Karpas-422 (cell line): Measurements from ENCODE around the gene SLCO3A1. TPM values are rescaled to one million over a fixed set of nuclear protein-coding genes. Genes with fewer than 3 reads are reported as not detected.

Experiments
- DNase-seq: peaks from one replicate; pipeline ENCODE4 v3.0.0-alpha.2; 2015
- H2AFZ ChIP-seq: fragments of 200-600 bp; sonication (generic); 2 replicates; pipeline ENCODE4 v1.6.1; 2014; ENCODE audit warnings: antibody characterized with exemption, low read length, mixed read lengths
- H3K27ac ChIP-seq: fragments of 200-600 bp; sonication (generic); 2 replicates; pipeline ENCODE4 v1.5.1; 2014; ENCODE audit warnings: mild to moderate bottlenecking, low read length, moderate library complexity
- H3K27me3 ChIP-seq: fragments of 200-600 bp; sonication (generic); 2 replicates; pipeline ENCODE4 v1.6.1; 2014; ENCODE audit warnings: low read length, mixed read lengths
- H3K36me3 ChIP-seq: fragments of 200-600 bp; sonication (generic); 2 replicates; pipeline ENCODE4 v1.6.1; 2014; ENCODE audit warnings: low read length, mixed read lengths; ENCODE audit not compliant: insufficient read depth
- H3K4me1 ChIP-seq: fragments of 200-600 bp; sonication (generic); 2 replicates; pipeline ENCODE4 v1.6.1; 2014; ENCODE audit warnings: mild to moderate bottlenecking, low read length, mixed read lengths
- H3K4me2 ChIP-seq: fragments of 200-600 bp; sonication (generic); 2 replicates; pipeline ENCODE4 v1.6.1; 2014; ENCODE audit warnings: low read length, low read depth, mild to moderate bottlenecking; ENCODE audit not compliant: poor library complexity, severe bottlenecking
- H3K4me3 ChIP-seq: fragments of 200-600 bp; sonication (generic); 2 replicates; pipeline ENCODE4 v1.5.1; 2014; ENCODE audit warnings: mild to moderate bottlenecking, antibody characterized with exemption, low read length, mixed read lengths
- H3K79me2 ChIP-seq: fragments of 200-600 bp; sonication (generic); 2 replicates; pipeline ENCODE4 v1.6.1; 2014; ENCODE audit warnings: mild to moderate bottlenecking, low read length, mixed read lengths
- H3K9ac ChIP-seq: fragments of 200-600 bp; sonication (generic); 2 replicates; pipeline ENCODE4 v1.6.0; 2014; ENCODE audit warnings: low read length
- H3K9me2 ChIP-seq: fragments of 200-600 bp; sonication (generic), shearing (Covaris generic); replicated peaks from 2 replicates; pipeline ENCODE4 v1.6.0; 2014; ENCODE audit warnings: mild to moderate bottlenecking, low read length, moderate library complexity; ENCODE audit not compliant: insufficient read depth
- H3K9me3 ChIP-seq: fragments of 300-700, 200-600 bp; sonication (generic); 2 replicates; pipeline ENCODE4 v1.6.1; 2014; ENCODE audit warnings: low read length, mixed read lengths
- H4K20me1 ChIP-seq: fragments of 200-600 bp; sonication (generic); 2 replicates; pipeline ENCODE4 v1.6.1; 2014; ENCODE audit warnings: mild to moderate bottlenecking, antibody characterized with exemption, low read length, low read depth; ENCODE audit not compliant: insufficient read depth
- total RNA-seq: library from RNA; depleted of rRNA; stranded (reverse); fragments of >200 nt; shearing (Covaris generic); gene quantifications from 2 replicates; pipeline ENCODE4 v1.2.3, GENCODE V29; 2014; ENCODE audit warnings: low replicate concordance; rRNA removed

SLCO3A1 gene
- total RNA-seq, result 20.9 and 36.2 TPM in 2 replicates

- Histone ChIP-seq H2AFZ (no peak within 1 kb of the TSS; the same call in 1 of the 2 replicates), H3K27me3 (no peaks in the 10 kb centered on the region), H3K9me2 (no peaks in the 10 kb centered on the region), H3K4me1 (peaks cover 45% of the 10 kb centered on the region), H3K9me3 (no peaks in the 10 kb centered on the region), H3K27ac (peak within 1 kb of the TSS; percentile 100), H3K4me3 (peak within 1 kb of the TSS; percentile 72), H3K36me3 (peaks cover 1% of the 10 kb centered on the region; the same call in 1 of the 2 replicates), H3K9ac (peak within 1 kb of the TSS; percentile 80), H3K79me2 (peaks cover 44% of the 10 kb centered on the region), H4K20me1 (peaks cover 2% of the 10 kb centered on the region; the same call in 1 of the 2 replicates), H3K4me2 (peak within 1 kb of the TSS; percentile 93)
- DNase-seq, result peak; percentile 90
Observed at GRCh38 chr15:91853511-91853947, at the start of gene SLCO3A1. Gene SLCO3A1 (plus strand): TSS chr15:91853708.

GRCh38 chr15:91807122-91807521 is 46.4 kb upstream of the SLCO3A1 start:
- no peak overlapping the region for H3K4me2 ChIP-seq
- no peaks in the 10 kb centered on the region for H3K79me2 ChIP-seq
- DNase-seq, result no peak
- no peak overlapping the region for H3K27ac ChIP-seq
- no peak overlapping the region for H3K4me3 ChIP-seq
- no peaks in the 10 kb centered on the region for H3K27me3 ChIP-seq
- no peaks in the 10 kb centered on the region for H4K20me1 ChIP-seq
- no peaks in the 10 kb centered on the region for H3K36me3 ChIP-seq
- no peak overlapping the region for H2AFZ ChIP-seq
- H3K9me3 ChIP-seq, result no peaks in the 10 kb centered on the region
- H3K9me2 ChIP-seq, result no peaks in the 10 kb centered on the region
- no peaks in the 10 kb centered on the region for H3K4me1 ChIP-seq
- H3K9ac ChIP-seq, result no peak overlapping the region

GRCh38 chr15:91813924-91814323 is 39.6 kb upstream of the SLCO3A1 start:
- peaks cover 9% of the 10 kb centered on the region for H3K9me3 ChIP-seq
- no peaks in the 10 kb centered on the region for H3K36me3 ChIP-seq
- H3K4me1 ChIP-seq, result no peaks in the 10 kb centered on the region
- no peak overlapping the region for H3K4me2 ChIP-seq
- H4K20me1 ChIP-seq, result no peaks in the 10 kb centered on the region
- no peak for DNase-seq
- H3K9me2 ChIP-seq, result no peaks in the 10 kb centered on the region
- no peaks in the 10 kb centered on the region for H3K79me2 ChIP-seq
- H3K9ac ChIP-seq, result no peak overlapping the region
- H2AFZ ChIP-seq, result no peak overlapping the region
- H3K4me3 ChIP-seq, result no peak overlapping the region
- H3K27me3 ChIP-seq, result peaks cover 4% of the 10 kb centered on the region; the same call in 1 of the 2 replicates
- no peak overlapping the region for H3K27ac ChIP-seq

GRCh38 chr15:91816942-91817341 is 36.6 kb upstream of the SLCO3A1 start:
- peaks cover 9% of the 10 kb centered on the region for H3K9me3 ChIP-seq
- H4K20me1 ChIP-seq, result no peaks in the 10 kb centered on the region
- no peak overlapping the region for H3K27ac ChIP-seq
- peaks cover 4% of the 10 kb centered on the region; the same call in 1 of the 2 replicates for H3K27me3 ChIP-seq
- no peak overlapping the region for H3K4me3 ChIP-seq
- no peaks in the 10 kb centered on the region for H3K36me3 ChIP-seq
- no peak for DNase-seq
- no peaks in the 10 kb centered on the region for H3K9me2 ChIP-seq
- no peaks in the 10 kb centered on the region for H3K4me1 ChIP-seq
- H3K79me2 ChIP-seq, result no peaks in the 10 kb centered on the region
- H3K4me2 ChIP-seq, result no peak overlapping the region
- no peak overlapping the region for H2AFZ ChIP-seq
- no peak overlapping the region for H3K9ac ChIP-seq

GRCh38 chr15:91821458-91821857 is 32.0 kb upstream of the SLCO3A1 start:
- Histone ChIP-seq H3K9me2 (no peaks in the 10 kb centered on the region), H3K79me2 (no peaks in the 10 kb centered on the region), H3K4me2 (no peak overlapping the region), H2AFZ (no peak overlapping the region), H3K4me3 (no peak overlapping the region), H3K27ac (no peak overlapping the region), H3K9ac (no peak overlapping the region), H3K4me1 (no peaks in the 10 kb centered on the region), H3K27me3 (no peaks in the 10 kb centered on the region), H3K36me3 (no peaks in the 10 kb centered on the region), H4K20me1 (no peaks in the 10 kb centered on the region), H3K9me3 (no peaks in the 10 kb centered on the region)
- no peak for DNase-seq

GRCh38 chr15:91824256-91824655 is 29.3 kb upstream of the SLCO3A1 start:
- no peak overlapping the region for H3K4me3 ChIP-seq
- no peak overlapping the region for H3K9ac ChIP-seq
- H3K27ac ChIP-seq, result no peak overlapping the region
- H3K9me2 ChIP-seq, result no peaks in the 10 kb centered on the region
- DNase-seq, result no peak
- no peak overlapping the region for H2AFZ ChIP-seq
- no peaks in the 10 kb centered on the region for H3K36me3 ChIP-seq
- H3K4me1 ChIP-seq, result no peaks in the 10 kb centered on the region
- no peaks in the 10 kb centered on the region for H4K20me1 ChIP-seq
- no peaks in the 10 kb centered on the region for H3K79me2 ChIP-seq
- no peaks in the 10 kb centered on the region for H3K27me3 ChIP-seq
- no peaks in the 10 kb centered on the region for H3K9me3 ChIP-seq
- no peak overlapping the region for H3K4me2 ChIP-seq

- Histone ChIP-seq H4K20me1 (no peaks in the 10 kb centered on the region), H3K36me3 (no peaks in the 10 kb centered on the region), H3K9me2 (no peaks in the 10 kb centered on the region), H3K27ac (no peak overlapping the region), H3K9me3 (no peaks in the 10 kb centered on the region), H3K4me2 (no peak overlapping the region), H3K27me3 (no peaks in the 10 kb centered on the region; the same call in 1 of the 2 replicates), H3K9ac (no peak overlapping the region), H2AFZ (no peak overlapping the region), H3K4me1 (no peaks in the 10 kb centered on the region), H3K4me3 (no peak overlapping the region), H3K79me2 (no peaks in the 10 kb centered on the region)
- DNase-seq, result no peak
Observed at GRCh38 chr15:91826443-91826842, 27.1 kb upstream of the SLCO3A1 start.

- Histone ChIP-seq H3K79me2 (no peaks in the 10 kb centered on the region), H2AFZ (no peak overlapping the region), H3K36me3 (no peaks in the 10 kb centered on the region), H3K9me3 (no peaks in the 10 kb centered on the region), H3K4me1 (no peaks in the 10 kb centered on the region), H4K20me1 (no peaks in the 10 kb centered on the region), H3K27me3 (no peaks in the 10 kb centered on the region; the same call in 1 of the 2 replicates), H3K27ac (no peak overlapping the region), H3K9me2 (no peaks in the 10 kb centered on the region), H3K4me2 (no peak overlapping the region), H3K4me3 (no peak overlapping the region), H3K9ac (no peak overlapping the region)
- no peak for DNase-seq
Observed at GRCh38 chr15:91833056-91833455, 20.5 kb upstream of the SLCO3A1 start.
